ENCODE measurements around the gene GLRX5. TPM values are rescaled to one million over a fixed set of nuclear protein-coding genes. Genes with fewer than 3 reads are reported as not detected.
A peak's percentile ranks its signal among the peaks of the same experiment; 100 is the strongest.

GLRX5 gene
- total and polyA plus RNA-seq, 4 donors, result 61.1 to 77.9 (median 66.8) TPM

DNA sequence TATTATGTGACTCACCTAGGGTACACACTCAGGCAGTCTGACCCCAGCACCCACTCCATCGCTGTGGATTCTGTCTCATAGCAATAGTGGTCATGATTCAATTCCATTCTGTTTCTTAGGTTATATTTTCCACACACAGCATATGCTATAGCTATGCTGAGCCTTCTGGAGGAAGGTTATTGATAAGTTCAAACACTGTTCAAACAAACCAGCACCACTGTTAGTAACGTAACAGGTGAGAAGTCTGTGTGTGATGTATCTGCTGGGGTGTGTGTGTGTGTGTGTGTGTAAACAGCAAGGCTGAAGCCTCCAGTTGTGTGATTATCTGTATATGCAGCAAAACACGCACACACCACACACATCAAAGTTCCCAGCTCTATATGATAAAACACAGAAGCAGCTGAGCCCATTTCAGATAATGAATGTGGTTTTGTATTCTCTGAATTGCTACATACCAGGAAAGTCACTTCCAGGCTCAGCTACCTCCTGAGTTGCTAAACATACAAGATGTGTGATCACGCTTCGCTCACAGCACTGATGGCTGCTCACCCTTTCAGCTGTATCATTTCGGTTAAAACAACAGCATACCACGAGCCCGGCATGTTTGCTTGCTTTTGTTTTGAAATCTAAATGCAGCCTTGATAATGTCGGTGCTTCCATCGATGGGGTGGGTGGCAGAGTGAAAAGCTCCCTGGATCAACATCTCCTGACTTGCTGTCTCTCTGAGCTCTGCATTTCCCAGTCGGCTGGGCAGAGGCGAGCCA is 11.6 kb upstream of the GLRX5 start:
- DNase-seq (ENCODE audit: low read depth in 4 of 6, low spot score in 6 of 6), result peak in 1 of 6 donors; percentile 34
- H3K27ac ChIP-seq (ENCODE audit: low read depth, low read length), result no peak overlapping the region
- H3K4me3 ChIP-seq (ENCODE audit: low read depth, low read length), result no peak overlapping the region

DNA sequence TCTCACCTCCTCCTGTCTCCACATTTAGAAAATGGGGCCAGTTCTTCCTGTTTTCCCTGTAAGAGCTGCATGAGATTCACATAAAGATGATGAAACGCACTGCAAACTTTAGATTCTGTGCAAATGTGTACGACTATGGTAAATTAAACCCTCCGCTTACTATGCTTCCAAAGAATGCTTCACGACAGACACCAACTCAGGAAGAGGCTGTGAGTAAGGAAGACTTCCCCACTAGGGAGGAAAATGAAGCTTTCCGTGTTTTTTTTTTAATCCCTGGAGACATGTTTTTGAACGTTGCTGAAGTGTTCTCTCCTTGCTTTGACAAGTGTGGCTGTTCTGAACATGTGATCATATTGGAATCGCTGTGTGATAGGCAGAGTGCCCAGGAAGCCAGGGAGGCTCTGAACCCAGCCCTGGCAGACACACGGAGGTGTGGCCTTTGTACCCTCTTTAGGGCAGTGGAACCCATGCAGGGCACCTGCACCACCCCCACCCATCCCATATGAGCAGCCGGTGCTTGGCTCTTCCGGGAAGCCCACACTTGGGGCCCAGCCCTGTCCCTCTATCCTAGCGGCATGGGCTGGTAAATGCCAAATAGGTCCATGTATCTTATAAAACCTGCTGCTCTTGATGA is 10.9 kb upstream of the GLRX5 start:
- H3K27ac ChIP-seq (ENCODE audit: low read depth, low read length), result no peak overlapping the region
- H3K27me3 ChIP-seq (ENCODE audit: control insufficient read depth, insufficient read depth, low read length), result no peaks in the 10 kb centered on the region
- no peak overlapping the region for H3K4me3 ChIP-seq (ENCODE audit: low read depth, low read length)
- WGBS (ENCODE audit: insufficient coverage), result 56% methylated on average over 4 of the region's 11 CpGs
- peaks cover 9% of the 10 kb centered on the region for H3K4me1 ChIP-seq (ENCODE audit: control insufficient read depth, insufficient read depth, low read length)
- peak in 2 of 6 donors; percentile 15 to 30 for DNase-seq (ENCODE audit: low read depth in 4 of 6, low spot score in 6 of 6)
- H3K9me3 ChIP-seq (ENCODE audit: control insufficient read depth, insufficient read depth, low read length), result no peaks in the 10 kb centered on the region
- no peaks in the 10 kb centered on the region for H3K36me3 ChIP-seq (ENCODE audit: control insufficient read depth, insufficient read depth, low read length)

More for the DNA sequence above, 11.6 kb upstream of the GLRX5 start:
- H3K9me3 ChIP-seq (ENCODE audit: control insufficient read depth, insufficient read depth, low read length), result no peaks in the 10 kb centered on the region
- no peaks in the 10 kb centered on the region for H3K36me3 ChIP-seq (ENCODE audit: control insufficient read depth, insufficient read depth, low read length)
- peaks cover 9% of the 10 kb centered on the region for H3K4me1 ChIP-seq (ENCODE audit: control insufficient read depth, insufficient read depth, low read length)
- H3K27me3 ChIP-seq (ENCODE audit: control insufficient read depth, insufficient read depth, low read length), result no peaks in the 10 kb centered on the region
- 74% methylated on average over 9 of the region's 12 CpGs for WGBS (ENCODE audit: insufficient coverage)

DNA sequence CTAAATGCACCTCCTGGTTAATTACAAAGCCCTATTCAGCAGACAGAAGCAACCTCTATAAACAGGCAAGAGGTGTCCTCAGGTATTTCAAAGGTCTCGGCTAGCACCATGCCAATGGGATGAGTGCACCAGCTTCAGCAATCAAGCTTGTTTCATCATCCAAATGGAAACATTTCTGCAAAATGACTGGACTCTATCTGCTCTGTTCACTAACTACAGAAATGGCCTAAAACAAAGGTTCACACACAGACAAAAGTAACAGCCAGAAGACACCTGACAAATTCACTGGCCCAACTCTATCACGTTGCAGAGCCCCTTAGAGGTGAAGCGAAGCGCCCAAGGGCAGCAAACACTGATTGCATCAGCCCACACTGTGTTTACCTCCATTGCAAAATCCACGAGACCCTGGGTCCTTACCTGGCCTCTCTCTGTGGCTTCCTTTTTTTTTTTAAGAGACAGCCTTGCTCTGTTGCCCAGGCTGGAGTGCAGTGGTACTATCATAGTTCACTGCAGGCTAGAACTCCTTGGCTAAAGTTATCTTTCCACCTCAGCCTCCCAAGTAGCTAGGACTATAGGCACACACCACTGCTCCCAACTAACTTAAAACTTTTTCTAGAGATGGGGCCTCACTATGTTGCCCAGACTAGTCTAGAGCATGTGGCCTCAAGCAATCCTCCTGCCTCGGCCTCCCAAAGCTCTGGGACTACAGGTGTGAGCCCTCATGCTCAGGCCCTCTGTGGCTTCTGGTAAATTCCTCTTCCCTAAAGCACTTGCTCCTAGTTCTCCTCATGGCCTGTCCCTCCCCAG is 9.9 kb upstream of the GLRX5 start:
- H3K27me3 ChIP-seq (ENCODE audit: control insufficient read depth, insufficient read depth, low read length), result no peaks in the 10 kb centered on the region
- no peak overlapping the region for H3K4me3 ChIP-seq (ENCODE audit: low read depth, low read length)
- no peak for DNase-seq (ENCODE audit: low read depth in 4 of 6, low spot score in 6 of 6)
- WGBS (ENCODE audit: insufficient coverage), result 85% methylated on average over 6 of the region's 6 CpGs
- H3K27ac ChIP-seq (ENCODE audit: low read depth, low read length), result no peak overlapping the region
- H3K9me3 ChIP-seq (ENCODE audit: control insufficient read depth, insufficient read depth, low read length), result no peaks in the 10 kb centered on the region
- no peaks in the 10 kb centered on the region for H3K36me3 ChIP-seq (ENCODE audit: control insufficient read depth, insufficient read depth, low read length)
- peaks cover 9% of the 10 kb centered on the region for H3K4me1 ChIP-seq (ENCODE audit: control insufficient read depth, insufficient read depth, low read length)

DNA sequence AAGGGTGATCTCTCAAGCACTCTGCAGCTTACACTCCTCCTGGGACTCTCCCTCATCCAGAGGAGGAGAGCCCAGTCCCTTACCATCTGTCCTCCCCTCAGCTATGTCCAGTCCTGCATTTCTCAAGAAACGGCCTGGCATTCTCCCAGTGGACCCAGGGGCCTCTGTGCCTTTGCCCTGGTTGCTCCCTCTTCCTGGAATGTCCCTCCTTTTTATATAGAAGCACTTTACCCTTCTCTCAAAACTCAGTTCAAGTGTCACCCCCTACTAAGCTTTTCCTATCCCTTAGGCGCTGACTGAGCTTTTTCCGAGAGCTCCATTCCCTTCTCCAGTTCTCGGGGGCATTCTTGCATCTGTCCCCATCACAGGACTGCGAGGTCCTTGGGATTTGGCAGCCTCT is 8.9 kb upstream of the GLRX5 start:
- H3K4me3 ChIP-seq (ENCODE audit: low read depth, low read length), result no peak overlapping the region

DNA sequence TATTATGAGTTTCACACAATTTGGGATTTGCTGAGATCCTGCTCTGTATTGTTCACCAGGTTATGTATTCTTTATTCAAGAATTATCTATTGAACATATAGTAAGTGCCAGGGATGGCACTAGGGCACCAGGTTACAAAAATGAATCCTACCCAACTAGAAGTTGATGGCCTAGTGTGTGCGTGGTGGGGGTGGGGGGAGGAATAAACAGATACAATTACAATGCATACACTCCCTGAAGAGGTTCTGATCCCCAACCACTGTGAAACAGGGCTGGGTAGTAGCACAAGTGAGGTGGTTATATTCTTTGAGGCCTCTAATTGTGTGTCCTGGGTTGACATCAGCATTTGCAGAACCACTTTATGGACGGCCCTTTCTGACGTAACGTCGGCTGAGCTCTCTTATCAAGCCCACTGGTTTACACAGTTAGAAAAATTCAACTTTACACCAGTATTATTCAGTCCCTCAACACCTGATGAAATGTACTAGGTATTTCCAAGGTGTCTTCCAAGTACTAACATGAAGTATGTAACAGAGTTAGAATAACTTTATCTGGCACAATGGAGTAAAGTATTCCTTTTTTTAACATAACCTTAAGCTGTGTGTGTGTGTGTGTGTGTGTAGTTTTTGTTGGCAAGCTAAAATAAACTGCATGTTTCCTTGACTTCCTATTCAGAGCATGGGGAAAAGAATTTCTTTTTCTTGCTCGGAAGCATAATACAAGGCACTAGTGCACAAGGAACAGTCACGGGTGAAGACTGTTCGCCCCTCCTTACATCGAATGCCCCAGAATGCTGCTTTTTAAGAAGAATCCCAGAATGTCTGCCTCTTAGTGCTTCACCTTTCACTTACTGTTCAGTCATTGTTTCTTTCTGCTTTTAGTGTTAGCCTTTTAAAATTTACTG is 8.1 kb upstream of the GLRX5 start:
- Histone ChIP-seq H3K27ac (ENCODE audit: low read depth, low read length) (peak overlapping the region; percentile 12), H3K4me1 (ENCODE audit: control insufficient read depth, insufficient read depth, low read length) (peaks cover 9% of the 10 kb centered on the region), H3K4me3 (ENCODE audit: low read depth, low read length) (no peak overlapping the region), H3K27me3 (ENCODE audit: control insufficient read depth, insufficient read depth, low read length) (no peaks in the 10 kb centered on the region), H3K9me3 (ENCODE audit: control insufficient read depth, insufficient read depth, low read length) (no peaks in the 10 kb centered on the region), H3K36me3 (ENCODE audit: control insufficient read depth, insufficient read depth, low read length) (no peaks in the 10 kb centered on the region)
- DNase-seq (ENCODE audit: low read depth in 4 of 6, low spot score in 6 of 6), result peak in 1 of 6 donors; percentile 18
- 48% methylated on average over 4 of the region's 9 CpGs for WGBS (ENCODE audit: insufficient coverage)

More for the DNA sequence above, 8.9 kb upstream of the GLRX5 start:
- H3K27ac ChIP-seq (ENCODE audit: low read depth, low read length), result no peak overlapping the region
- whole genome bisulfite sequencing (ENCODE audit: insufficient coverage), result 68% methylated on average over 5 of the region's 5 CpGs
- no peaks in the 10 kb centered on the region for H3K27me3 ChIP-seq (ENCODE audit: control insufficient read depth, insufficient read depth, low read length)
- no peak for DNase-seq (ENCODE audit: low read depth in 4 of 6, low spot score in 6 of 6)
- H3K9me3 ChIP-seq (ENCODE audit: control insufficient read depth, insufficient read depth, low read length), result no peaks in the 10 kb centered on the region
- no peaks in the 10 kb centered on the region for H3K36me3 ChIP-seq (ENCODE audit: control insufficient read depth, insufficient read depth, low read length)
- H3K4me1 ChIP-seq (ENCODE audit: control insufficient read depth, insufficient read depth, low read length), result peaks cover 9% of the 10 kb centered on the region

DNA sequence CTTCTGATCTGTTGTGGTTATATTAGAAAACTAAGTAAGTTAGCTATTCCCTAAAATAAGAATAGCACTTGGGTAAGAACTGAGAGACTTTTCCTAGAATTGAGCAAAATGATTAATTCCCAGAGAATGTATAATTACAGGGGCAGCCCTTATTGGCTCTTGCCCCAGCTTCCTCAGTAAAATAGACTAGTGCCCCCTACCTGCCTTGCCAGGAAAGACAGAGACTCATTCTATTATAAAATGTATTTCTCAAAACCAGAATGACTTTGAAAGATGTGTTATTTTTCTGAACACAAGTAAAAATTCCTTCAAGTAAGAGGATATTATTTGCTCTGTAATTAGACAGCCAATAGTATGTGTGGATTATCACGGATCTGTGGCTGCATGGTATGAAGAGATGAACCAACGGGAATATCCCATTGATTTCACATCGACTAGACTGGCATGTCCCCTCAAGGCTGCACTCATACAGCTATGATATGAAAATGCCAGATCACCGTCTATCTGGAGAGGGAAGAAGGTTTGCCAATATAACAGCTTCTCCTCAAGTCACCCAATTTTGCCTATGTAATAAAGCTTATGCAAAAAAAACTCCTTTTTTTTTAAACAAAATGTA is 7.4 kb upstream of the GLRX5 start:
- no CpG with 5 or more reads among the region's 4 CpGs for WGBS (ENCODE audit: insufficient coverage)
- no peak overlapping the region for H3K4me3 ChIP-seq (ENCODE audit: low read depth, low read length)
- peak in 2 of 6 donors; percentile 47 to 65 for DNase-seq (ENCODE audit: low read depth in 4 of 6, low spot score in 6 of 6)
- no peaks in the 10 kb centered on the region for H3K36me3 ChIP-seq (ENCODE audit: control insufficient read depth, insufficient read depth, low read length)
- H3K27me3 ChIP-seq (ENCODE audit: control insufficient read depth, insufficient read depth, low read length), result no peaks in the 10 kb centered on the region
- peaks cover 9% of the 10 kb centered on the region for H3K4me1 ChIP-seq (ENCODE audit: control insufficient read depth, insufficient read depth, low read length)
- H3K27ac ChIP-seq (ENCODE audit: low read depth, low read length), result peak overlapping the region; percentile 12
- no peaks in the 10 kb centered on the region for H3K9me3 ChIP-seq (ENCODE audit: control insufficient read depth, insufficient read depth, low read length)

DNA sequence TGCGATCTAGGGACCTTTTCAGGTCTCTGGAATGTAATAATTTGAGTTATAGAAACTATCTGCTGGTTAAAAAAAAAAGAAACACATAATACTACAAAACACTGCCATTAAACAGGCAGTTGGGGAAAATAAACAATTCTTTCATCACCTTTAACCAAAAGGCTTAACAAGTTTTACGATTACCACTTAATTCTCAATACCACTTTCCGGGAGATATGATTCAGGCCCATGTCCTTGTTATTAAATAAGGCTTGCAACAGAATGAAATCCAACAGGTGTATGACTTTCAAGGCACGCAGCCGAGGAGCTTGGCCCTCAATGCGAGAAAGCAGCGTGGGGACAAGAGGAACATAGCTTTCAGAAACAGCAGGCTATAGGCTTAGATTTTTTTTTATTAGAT is 5.6 kb upstream of the GLRX5 start:
- Histone ChIP-seq H3K27ac (ENCODE audit: low read depth, low read length) (no peak overlapping the region), H3K27me3 (ENCODE audit: control insufficient read depth, insufficient read depth, low read length) (no peaks in the 10 kb centered on the region), H3K4me1 (ENCODE audit: control insufficient read depth, insufficient read depth, low read length) (peaks cover 15% of the 10 kb centered on the region), H3K4me3 (ENCODE audit: low read depth, low read length) (no peak overlapping the region), H3K9me3 (ENCODE audit: control insufficient read depth, insufficient read depth, low read length) (no peaks in the 10 kb centered on the region), H3K36me3 (ENCODE audit: control insufficient read depth, insufficient read depth, low read length) (no peaks in the 10 kb centered on the region)
- no peak for DNase-seq (ENCODE audit: low read depth in 4 of 6, low spot score in 6 of 6)
- 91% methylated on average over 4 of the region's 7 CpGs for WGBS (ENCODE audit: insufficient coverage)

DNA sequence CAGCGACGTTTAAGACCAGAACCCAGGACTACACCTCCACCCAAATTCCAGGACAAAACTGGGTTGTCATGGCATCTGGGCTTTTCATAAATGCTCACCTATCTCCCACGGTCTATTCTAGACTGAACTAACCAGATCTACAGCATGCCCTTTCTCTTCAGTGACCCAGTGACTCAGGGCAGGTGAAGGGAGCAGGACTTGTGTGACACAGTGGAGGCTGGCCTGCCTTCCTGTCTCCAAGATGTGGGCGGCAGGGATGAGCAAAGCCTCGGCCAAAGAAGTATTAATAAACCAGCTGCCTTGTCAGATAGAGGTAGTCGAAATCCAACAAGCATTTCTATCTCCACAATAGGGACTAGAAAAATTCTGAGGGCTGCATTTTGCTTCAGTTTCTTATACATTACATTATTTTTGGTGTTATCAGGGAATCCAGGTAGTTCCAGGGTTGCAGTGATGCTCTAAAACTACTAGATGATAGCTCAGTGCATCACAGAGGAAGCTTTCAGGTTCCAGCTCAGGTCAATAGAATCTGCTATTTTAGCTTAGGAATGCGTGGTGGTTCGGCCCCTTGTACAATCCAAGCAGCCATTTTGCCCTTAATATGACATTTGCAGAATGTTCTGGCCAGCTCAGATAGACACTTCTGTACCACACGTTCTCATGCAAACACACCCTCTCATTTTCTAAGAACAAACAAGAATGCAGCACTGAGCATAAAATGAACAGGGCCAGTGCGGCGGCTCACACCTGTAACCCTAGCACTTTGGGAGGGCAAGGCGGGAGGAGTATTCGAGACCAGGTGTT is 4.2 kb upstream of the GLRX5 start:
- H3K27ac ChIP-seq (ENCODE audit: low read depth, low read length), result no peak overlapping the region
- no peak overlapping the region for H3K4me3 ChIP-seq (ENCODE audit: low read depth, low read length)
- DNase-seq (ENCODE audit: low read depth in 4 of 6, low spot score in 6 of 6), result no peak
- H3K27me3 ChIP-seq (ENCODE audit: control insufficient read depth, insufficient read depth, low read length), result no peaks in the 10 kb centered on the region
- H3K36me3 ChIP-seq (ENCODE audit: control insufficient read depth, insufficient read depth, low read length), result no peaks in the 10 kb centered on the region
- WGBS (ENCODE audit: insufficient coverage), result 94% methylated on average over 8 of the region's 13 CpGs
- H3K4me1 ChIP-seq (ENCODE audit: control insufficient read depth, insufficient read depth, low read length), result peaks cover 16% of the 10 kb centered on the region
- H3K9me3 ChIP-seq (ENCODE audit: control insufficient read depth, insufficient read depth, low read length), result no peaks in the 10 kb centered on the region
